HepG2 (cell line): ENCODE data around the gene TBX6. TPM values are rescaled to one million over a fixed set of nuclear protein-coding genes. Genes with fewer than 3 reads are reported as not detected.

ENCODE experiments used
- AFF4 ChIP-seq: sonication (generic); formaldehyde crosslinking; IDR thresholded peaks from 2 replicates; pipeline ENCODE4 v1.4.0; 2020; ENCODE audit warnings: missing genetic modification reagents
- HMG20A ChIP-seq: IDR thresholded peaks from 2 replicates; pipeline ENCODE4 v1.6.1; 2016; ENCODE audit warnings: borderline replicate concordance
- KDM6A ChIP-seq: IDR thresholded peaks from 2 replicates; pipeline ENCODE4 v1.6.1; 2016; ENCODE audit warnings: low read depth
- NFE2 ChIP-seq: sonication (generic); formaldehyde crosslinking; IDR thresholded peaks from 2 replicates; pipeline ENCODE4 v1.4.0; 2020; ENCODE audit warnings: missing genetic modification reagents
- NR2F1 ChIP-seq, 2 experiments: fragments of 450-650 bp in 1 of 2; formaldehyde crosslinking in 1 of 2; IDR thresholded peaks; 2 replicates each; pipeline versions ENCODE4 v1.5.0 to v1.6.1; 2016 to 2020; ENCODE audit warnings: mild to moderate bottlenecking in 1 of 2, missing compliant biosample characterization in 1 of 2, missing genetic modification reagents in 1 of 2, moderate library complexity in 1 of 2
- PAWR ChIP-seq: sonication (generic); formaldehyde crosslinking; IDR thresholded peaks from 2 replicates; pipeline ENCODE4 v1.4.0; 2020; ENCODE audit warnings: missing genetic modification reagents, mild to moderate bottlenecking, borderline replicate concordance
- PHF21A ChIP-seq: sonication (generic); formaldehyde crosslinking; IDR thresholded peaks from 2 replicates; pipeline ENCODE4 v1.5.0; 2020; ENCODE audit warnings: mild to moderate bottlenecking, missing genetic modification reagents
- POLR2G ChIP-seq: fragments of 200-400 bp; formaldehyde crosslinking; IDR thresholded peaks from 2 replicates; pipeline ENCODE4 v1.6.1; 2018; ENCODE audit warnings: mild to moderate bottlenecking, low read depth, low read length, moderate library complexity
- SNAPC2 ChIP-seq: sonication (generic); formaldehyde crosslinking; IDR thresholded peaks from 2 replicates; pipeline ENCODE4 v1.8.1; 2022; ENCODE audit warnings: mild to moderate bottlenecking, missing genetic modification reagents
- THAP7 ChIP-seq: sonication (generic); formaldehyde crosslinking; IDR thresholded peaks from 2 replicates; pipeline ENCODE4 v1.8.1; 2023; ENCODE audit warnings: mild to moderate bottlenecking, missing genetic modification reagents
- ZNF138 ChIP-seq: sonication (generic); formaldehyde crosslinking; IDR thresholded peaks from 2 replicates; pipeline ENCODE4 v1.5.0; 2020; ENCODE audit warnings: mild to moderate bottlenecking, low read depth, missing genetic modification reagents
- ZNF333 ChIP-seq: sonication (generic); formaldehyde crosslinking; IDR thresholded peaks from 2 replicates; pipeline ENCODE4 v1.4.0; 2020; ENCODE audit warnings: mild to moderate bottlenecking, missing genetic modification reagents, borderline replicate concordance
- ZNF343 ChIP-seq: sonication (generic); formaldehyde crosslinking; IDR thresholded peaks from 2 replicates; pipeline ENCODE4 v1.4.0; 2020; ENCODE audit warnings: mild to moderate bottlenecking, missing genetic modification reagents
- ZNF432 ChIP-seq: sonication (generic); formaldehyde crosslinking; IDR thresholded peaks from 2 replicates; pipeline ENCODE4 v1.5.0; 2020; ENCODE audit warnings: missing genetic modification reagents, mild to moderate bottlenecking, borderline replicate concordance
- ZNF570 ChIP-seq: sonication (generic); formaldehyde crosslinking; IDR thresholded peaks from 2 replicates; pipeline ENCODE4 v1.4.0; 2020; ENCODE audit warnings: mild to moderate bottlenecking, missing genetic modification reagents, borderline replicate concordance
- ZNF646 ChIP-seq: sonication (generic); formaldehyde crosslinking; IDR thresholded peaks from 2 replicates; pipeline ENCODE4 v1.9.0; 2021; ENCODE audit warnings: mild to moderate bottlenecking, missing genetic modification reagents
- ZNF746 ChIP-seq: sonication (generic); formaldehyde crosslinking; IDR thresholded peaks from 2 replicates; pipeline ENCODE4 v1.8.0; 2022; ENCODE audit warnings: mild to moderate bottlenecking, missing genetic modification reagents
- ZNF766 ChIP-seq: sonication (generic); formaldehyde crosslinking; IDR thresholded peaks from 2 replicates; pipeline ENCODE4 v1.5.0; 2020; ENCODE audit warnings: missing genetic modification reagents, borderline replicate concordance
- polyA plus RNA-seq, 8 experiments: library from polyadenylated mRNA; depleted of rRNA in 3 of 8; stranded (reverse) in 7 of 8; unstranded in 1 of 8; fragments of >200 nt; fragmentation: Illumina TruSeq in 4 of 8; extraction: Trizol in 4 of 8; gene quantifications; 2 replicates each; pipeline versions ENCODE4 v1.2.1 to v1.2.3, GENCODE V29; 2011 to 2016; ENCODE audit warnings: low read depth in 4 of 8, missing spikeins in 1 of 8, mixed read lengths in 1 of 8; ENCODE audit not compliant: insufficient read depth in 1 of 8
- total RNA-seq, 5 experiments: library from RNA; depleted of rRNA; stranded (reverse); fragments of >200 nt; fragmentation: Illumina TruSeq; extraction: Trizol; gene quantifications; 2 replicates each; pipeline ENCODE4 v1.2.3, GENCODE V29; 2016; ENCODE audit warnings: low read depth in 1 of 5

Gene TBX6
- total and polyA plus RNA-seq, 2 of the 13 experiments (the other 11 are each of a cell fraction or from before 2014, with no cell fraction given), result 0.24 to 0.42 TPM

- TF ChIP-seq ZNF343 (CRISPR knock-in tag), result peak; percentile 97
- 0 out of 2 replicates have a peak, but pooled peaks have one; percentile 21 for TF ChIP-seq ZNF570 (CRISPR knock-in tag)
- peak; percentile 97 for TF ChIP-seq POLR2G
- TF ChIP-seq KDM6A (CRISPR knock-in tag), result peak; percentile 84
- TF ChIP-seq ZNF766 (CRISPR knock-in tag), result peak; percentile 23; the same call in 1 of the 2 replicates
- peak; percentile 97 for TF ChIP-seq NFE2
- TF ChIP-seq PHF21A, result peak; percentile 99
- TF ChIP-seq SNAPC2 (CRISPR knock-in tag), result peak; percentile 70; the same call in 1 of the 2 replicates
- peak; percentile 47; the same call in 1 of the 2 replicates for TF ChIP-seq ZNF646 (CRISPR knock-in tag)
- peak; percentile 27; the same call in 1 of the 2 replicates for TF ChIP-seq HMG20A
- peak; percentile 45 for TF ChIP-seq AFF4 (CRISPR knock-in tag)
- peak; percentile 91 for TF ChIP-seq ZNF333 (CRISPR knock-in tag)
- TF ChIP-seq PAWR (CRISPR knock-in tag), result 0 out of 2 replicates have a peak, but pooled peaks have one; percentile 24
- peak; percentile 94 for TF ChIP-seq ZNF432
- peak; percentile 55; the same call in 1 of the 2 replicates for TF ChIP-seq THAP7
- peak; percentile 93 for TF ChIP-seq ZNF138
- peak; percentile 98 for TF ChIP-seq ZNF746 (CRISPR knock-in tag)
- peak in 1 of 2 experiments; percentile 35; a peak in 1 of 4 replicates for TF ChIP-seq NR2F1 (CRISPR knock-in tag; IDR thresholded peaks at IDR 0.05)
These were observed 26.4 kb downstream of the TBX6 start, which contains the start of gene ALDOA (continued) for GRCh38 chr16:30065102-30065942.
